KMS-11 (cell line): ENCODE measurements around the gene CDCA5.

ENCODE experiments used
- H2AFZ ChIP-seq: fragments of 200-600 bp; sonication (generic); 2 replicates; pipeline ENCODE4 v1.6.1; 2016; ENCODE audit warnings: antibody characterized with exemption, mixed run types, low read depth
- H3K27ac ChIP-seq: fragments of 200-600 bp; sonication (generic); 2 replicates; pipeline ENCODE4 v1.6.1; 2016; ENCODE audit warnings: mild to moderate bottlenecking, mixed run types
- H3K27me3 ChIP-seq: fragments of 200-600 bp; sonication (generic); 2 replicates; pipeline ENCODE4 v1.6.1; 2017; ENCODE audit warnings: mild to moderate bottlenecking, low read depth, mixed run types, moderate library complexity; ENCODE audit not compliant: insufficient read depth
- H3K36me3 ChIP-seq: fragments of 200-600 bp; sonication (generic); 2 replicates; pipeline ENCODE4 v1.6.1; 2017; ENCODE audit warnings: mild to moderate bottlenecking, mixed run types; ENCODE audit not compliant: insufficient read depth
- H3K4me1 ChIP-seq: fragments of 200-600 bp; sonication (generic); 2 replicates; pipeline ENCODE4 v1.6.1; 2016; ENCODE audit warnings: mild to moderate bottlenecking, low read depth, mixed run types; ENCODE audit not compliant: poor library complexity, severe bottlenecking
- H3K4me2 ChIP-seq: fragments of 200-600 bp; sonication (generic); 2 replicates; pipeline ENCODE4 v1.7.0; 2016; ENCODE audit warnings: mild to moderate bottlenecking, mixed run types
- H3K4me3 ChIP-seq: fragments of 200-600 bp; sonication (generic); IDR thresholded peaks from 2 replicates; pipeline ENCODE4 v1.6.1; 2017; ENCODE audit warnings: low read depth, low read length, mixed read lengths; ENCODE audit not compliant: insufficient read depth
- H3K79me2 ChIP-seq: fragments of 200-600 bp; sonication (generic); 2 replicates; pipeline ENCODE4 v1.6.1; 2016; ENCODE audit warnings: low read depth, mixed run types; ENCODE audit not compliant: insufficient read depth
- H3K9ac ChIP-seq: fragments of 200-600 bp; sonication (generic); 2 replicates; pipeline ENCODE4 v1.6.1; 2016; ENCODE audit warnings: mild to moderate bottlenecking, mixed run types
- H4K20me1 ChIP-seq: fragments of 200-600 bp; sonication (generic); 2 replicates; pipeline ENCODE4 v1.6.1; 2016; ENCODE audit warnings: mild to moderate bottlenecking, mixed run types; ENCODE audit not compliant: insufficient read depth
- CTCF ChIP-seq: fragments of 200-600 bp; sonication (generic); conservative IDR thresholded peaks from 2 replicates; pipeline ENCODE4 v1.6.1; 2017; ENCODE audit warnings: low read depth, mild to moderate bottlenecking, antibody characterized with exemption, low read length, moderate library complexity, mixed read lengths

CDCA5 gene

DNA sequence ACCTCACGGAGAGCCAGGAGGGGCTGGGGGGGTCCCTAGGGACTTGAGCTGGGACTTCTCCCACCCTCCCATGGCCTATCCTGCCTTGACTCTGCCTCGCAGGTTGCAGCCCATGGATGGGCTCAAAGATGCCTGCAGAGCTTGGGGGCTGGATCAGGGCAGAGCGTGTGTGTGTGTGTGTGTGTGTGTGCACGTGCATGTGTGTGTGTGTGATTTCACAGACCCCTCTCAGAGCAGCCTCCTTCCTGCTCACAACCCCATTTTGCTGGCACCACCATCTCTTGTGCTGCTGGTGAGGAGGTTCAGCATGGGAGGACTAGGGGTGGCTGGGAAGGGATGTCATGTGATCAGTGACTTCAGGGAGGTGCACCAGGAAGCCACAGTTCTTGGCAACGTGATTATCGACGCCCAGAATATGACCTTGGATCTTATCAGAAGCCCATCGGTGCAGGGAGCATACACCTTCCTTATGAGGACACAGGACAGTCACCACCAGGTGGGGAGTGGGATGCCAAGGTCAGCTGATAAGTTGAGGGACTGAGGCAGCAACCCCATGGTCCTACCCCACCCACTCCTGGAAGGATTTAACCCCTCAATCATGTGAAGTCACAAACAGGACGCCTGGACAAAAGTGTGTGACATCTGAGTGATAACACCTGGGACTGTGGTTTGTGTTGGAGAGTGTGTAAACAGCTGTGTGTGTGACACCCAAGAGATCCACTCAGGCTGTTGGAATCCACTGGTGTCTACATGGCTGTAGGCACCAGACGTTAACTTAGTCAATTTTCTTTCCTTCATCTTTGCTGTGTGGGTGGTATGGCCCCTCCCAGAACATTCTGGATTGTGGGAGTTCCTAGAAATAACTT, 23.6 kb downstream of the CDCA5 start:
- no peaks in the 10 kb centered on the region for H4K20me1 ChIP-seq
- no peak overlapping the region for H3K4me2 ChIP-seq
- no peak overlapping the region for H3K4me3 ChIP-seq
- no peaks in the 10 kb centered on the region for H3K27me3 ChIP-seq
- TF ChIP-seq CTCF: no peak
- no peak overlapping the region for H3K9ac ChIP-seq
- no peaks in the 10 kb centered on the region for H3K79me2 ChIP-seq
- H3K27ac ChIP-seq: no peak overlapping the region
- no peak overlapping the region for H2AFZ ChIP-seq
- no peaks in the 10 kb centered on the region for H3K36me3 ChIP-seq
- peaks cover 16% of the 10 kb centered on the region for H3K4me1 ChIP-seq

DNA sequence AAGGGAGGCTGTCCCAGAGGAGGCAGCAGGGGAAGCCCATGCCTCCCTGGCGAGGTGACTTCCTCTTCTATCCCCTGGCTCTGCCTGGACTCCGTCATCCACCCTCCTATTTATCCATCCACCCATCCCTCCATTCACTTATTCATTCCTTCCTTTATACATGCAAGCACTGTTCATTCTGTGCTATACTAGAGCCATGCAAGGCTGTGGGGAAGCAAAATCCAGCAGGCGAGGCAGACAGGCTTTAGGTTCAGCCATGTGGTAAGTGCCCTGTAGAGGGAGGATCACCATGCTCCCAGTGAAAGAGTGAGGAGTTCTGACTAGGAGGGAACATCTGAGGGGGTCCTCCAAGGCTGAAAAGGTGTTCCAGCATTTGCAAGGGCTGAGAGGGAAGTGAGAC, 24.3 kb downstream of the CDCA5 start:
- no peaks in the 10 kb centered on the region for H4K20me1 ChIP-seq
- H3K36me3 ChIP-seq: no peaks in the 10 kb centered on the region
- no peak overlapping the region for H3K4me2 ChIP-seq
- H3K4me1 ChIP-seq: peaks cover 20% of the 10 kb centered on the region
- no peak overlapping the region for H2AFZ ChIP-seq
- no peak for TF ChIP-seq CTCF
- H3K27ac ChIP-seq: no peak overlapping the region
- H3K9ac ChIP-seq: no peak overlapping the region
- no peak overlapping the region for H3K4me3 ChIP-seq
- H3K27me3 ChIP-seq: no peaks in the 10 kb centered on the region
- no peaks in the 10 kb centered on the region for H3K79me2 ChIP-seq

DNA sequence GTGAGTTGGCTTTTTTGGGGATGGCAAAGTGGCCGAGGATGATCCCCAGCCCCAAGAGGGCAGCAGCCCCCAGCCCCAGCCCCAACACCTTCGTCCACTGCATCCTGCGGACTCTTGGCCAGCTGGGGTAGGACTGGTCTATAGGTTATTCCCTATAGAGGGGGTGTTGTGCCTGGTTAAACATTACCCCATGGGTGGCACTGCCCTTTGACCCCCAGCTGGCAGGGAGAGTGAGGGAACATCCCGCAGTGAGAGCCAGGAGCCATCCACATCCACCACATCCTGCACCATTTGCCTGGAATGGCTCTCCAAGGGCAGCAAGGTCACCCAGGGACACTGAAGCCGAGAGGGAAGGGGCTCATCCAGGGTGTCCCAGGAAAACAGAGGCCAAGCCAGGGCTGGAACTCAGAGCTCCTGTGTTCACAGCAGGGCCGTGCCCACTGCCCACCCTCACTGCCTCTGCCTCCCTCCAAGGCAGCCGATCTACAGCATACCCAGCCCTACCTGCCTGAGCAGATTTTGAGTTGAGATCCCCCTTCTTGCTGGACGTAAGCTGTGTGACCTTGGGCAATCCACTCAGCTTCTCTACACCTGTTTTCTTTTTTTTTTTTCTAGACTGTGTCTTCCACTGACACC, 25.3 kb downstream of the CDCA5 start, which contains the start of gene NAALADL1:
Gene NAALADL1 (minus strand): TSS at position 135 of the 636 bp plus-strand sequence. CDS start 32 bp downstream, at position 103.
- no peak within 1 kb of the TSS for H2AFZ ChIP-seq
- H3K27me3 ChIP-seq: no peaks in the 10 kb centered on the region
- peaks cover 20% of the 10 kb centered on the region for H3K4me1 ChIP-seq
- no peak within 1 kb of the TSS for H3K27ac ChIP-seq
- H3K4me2 ChIP-seq: no peak within 1 kb of the TSS
- H3K79me2 ChIP-seq: no peaks in the 10 kb centered on the region
- no peak for TF ChIP-seq CTCF
- H4K20me1 ChIP-seq: no peaks in the 10 kb centered on the region
- H3K36me3 ChIP-seq: no peaks in the 10 kb centered on the region
- no peak within 1 kb of the TSS for H3K4me3 ChIP-seq
- no peak within 1 kb of the TSS for H3K9ac ChIP-seq

DNA sequence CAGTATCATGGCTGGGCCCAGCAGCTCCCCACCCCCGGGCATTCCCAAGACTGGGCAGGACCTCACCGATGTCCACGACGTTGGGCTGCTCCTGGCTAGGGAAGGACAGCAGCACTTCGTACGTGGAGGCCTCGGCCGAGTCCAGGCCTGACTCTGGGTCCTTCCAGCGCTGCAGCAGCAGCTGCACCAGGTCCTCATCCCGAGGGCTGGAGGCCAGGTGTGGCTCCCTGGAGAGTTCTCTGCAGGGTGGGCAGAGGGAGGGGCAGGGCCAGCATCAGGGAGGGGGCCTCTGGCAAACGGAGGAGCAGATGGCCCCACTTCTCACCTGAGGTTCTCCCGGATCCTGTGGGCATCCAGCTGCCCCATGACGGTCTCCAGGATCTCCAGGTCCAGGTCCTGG, 25.8 kb downstream of the CDCA5 start:
- H3K4me1 ChIP-seq: peaks cover 20% of the 10 kb centered on the region
- no peaks in the 10 kb centered on the region for H3K36me3 ChIP-seq
- no peak overlapping the region for H2AFZ ChIP-seq
- no peaks in the 10 kb centered on the region for H4K20me1 ChIP-seq
- H3K4me2 ChIP-seq: no peak overlapping the region
- H3K79me2 ChIP-seq: no peaks in the 10 kb centered on the region
- H3K4me3 ChIP-seq: no peak overlapping the region
- TF ChIP-seq CTCF: no peak
- no peak overlapping the region for H3K9ac ChIP-seq
- no peak overlapping the region for H3K27ac ChIP-seq
- no peaks in the 10 kb centered on the region for H3K27me3 ChIP-seq
